Stimulated activated CD8-positive, alpha-beta memory T cell treated with anti-CD3 and anti-CD28 coated beads, Interleukin-12 subunit alpha, Interleukin-12 subunit beta, amount 100 ng/mL, for 4 hours (primary cell): ENCODE results near the gene PRR3.

Experiments
- DNase-seq: peaks from one replicate; pipeline ENCODE4 v3.0.0-alpha.2; 2020; ENCODE audit warnings: low read depth

PRR3 gene

DNA sequence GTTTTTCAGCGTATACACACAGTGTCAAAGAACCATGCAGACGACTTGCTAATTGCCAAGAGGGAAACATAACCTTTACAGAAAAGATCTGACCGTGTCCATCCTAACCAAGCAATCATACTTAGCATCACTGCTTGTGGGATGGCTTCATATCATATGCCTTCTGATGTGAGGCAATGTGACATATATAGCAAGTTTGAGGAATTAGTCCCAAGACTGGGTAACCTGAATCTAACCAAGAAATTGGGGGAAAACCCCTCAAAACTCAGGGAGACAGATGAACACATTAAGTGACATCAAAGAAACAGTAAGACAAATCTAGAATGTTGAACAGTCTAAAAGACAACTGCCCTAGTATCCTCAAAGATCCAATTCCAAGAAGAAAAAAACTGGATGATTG lies 19.2 kb upstream of the PRR3 start:
- DNase-seq: no peak

DNA sequence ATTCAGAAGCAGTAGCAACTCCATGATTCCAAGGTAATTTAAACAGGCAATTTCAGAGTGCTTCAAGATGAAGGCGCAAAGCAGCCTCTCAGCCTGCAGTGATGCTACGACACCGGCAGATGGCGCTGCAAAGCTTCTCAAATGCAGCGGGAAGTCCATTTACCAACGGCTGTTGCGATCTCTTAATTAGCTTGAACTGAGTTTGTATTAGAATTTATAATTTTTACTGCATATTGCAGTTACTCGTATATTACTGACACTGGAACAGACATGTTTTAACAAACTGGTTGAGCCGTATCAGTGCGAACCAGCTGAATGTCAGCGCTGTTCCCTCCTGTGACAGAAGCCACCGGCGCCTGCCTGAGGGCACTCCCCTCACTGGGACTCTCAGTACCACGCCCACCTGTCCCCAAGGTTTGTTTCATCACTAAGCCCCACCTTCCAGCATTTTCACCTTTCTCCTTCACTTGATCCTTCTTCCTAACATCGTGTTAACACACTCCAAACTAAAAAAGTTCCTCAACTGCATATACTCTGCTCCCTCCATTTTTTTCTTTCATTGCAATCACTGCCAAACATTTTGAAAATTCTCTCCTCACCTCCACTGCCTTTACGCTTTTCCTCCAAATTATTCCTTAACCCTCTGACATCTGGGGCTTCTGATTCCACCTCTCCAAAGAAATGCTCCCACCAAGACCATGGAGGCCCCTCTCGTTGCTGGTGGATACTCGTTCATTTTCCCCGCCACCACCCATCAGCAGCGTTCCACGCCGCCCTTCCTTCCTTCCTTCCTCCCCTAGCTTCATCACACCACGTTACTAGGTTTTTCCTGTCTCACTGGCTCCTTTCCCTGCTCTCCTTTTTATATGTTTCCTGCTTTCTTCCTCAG lies 15.3 kb upstream of the PRR3 start:
- peak; percentile 61 for DNase-seq

DNA sequence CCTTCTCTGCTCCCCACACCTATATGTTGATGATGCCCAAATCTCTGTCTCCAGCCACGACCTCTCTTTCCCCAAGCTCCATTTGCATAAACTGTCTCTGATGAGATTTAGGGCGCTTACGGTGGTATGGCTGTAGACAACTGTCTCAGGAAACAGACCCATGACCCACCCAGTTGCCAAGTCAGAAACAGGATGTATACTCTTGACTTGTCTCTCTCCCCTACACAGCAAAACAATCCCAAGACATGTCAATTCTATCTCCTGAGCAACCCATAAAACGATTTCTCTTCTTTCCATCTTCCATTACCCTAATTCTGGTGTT lies 14.7 kb upstream of the PRR3 start:
- no peak for DNase-seq

DNA sequence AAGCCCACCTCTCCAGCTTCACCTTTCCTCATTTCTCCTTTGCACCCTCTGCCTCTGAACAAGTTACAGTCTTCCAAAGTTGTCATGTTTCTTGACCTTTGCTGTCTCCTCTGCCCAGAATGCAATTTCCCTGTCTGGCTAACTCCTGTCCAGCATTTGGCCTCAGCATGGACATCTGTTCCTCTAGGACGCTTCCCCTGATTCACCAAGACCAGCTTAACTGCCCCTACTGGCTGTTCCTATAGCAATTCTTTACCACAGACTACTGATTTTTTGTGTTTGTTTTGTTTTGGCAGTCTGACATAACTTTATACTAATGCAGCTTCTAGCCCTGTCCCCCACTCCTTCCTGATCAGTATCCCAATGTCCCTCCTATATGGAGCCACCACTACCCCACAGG lies 14.2 kb upstream of the PRR3 start:
- DNase-seq: no peak

DNA sequence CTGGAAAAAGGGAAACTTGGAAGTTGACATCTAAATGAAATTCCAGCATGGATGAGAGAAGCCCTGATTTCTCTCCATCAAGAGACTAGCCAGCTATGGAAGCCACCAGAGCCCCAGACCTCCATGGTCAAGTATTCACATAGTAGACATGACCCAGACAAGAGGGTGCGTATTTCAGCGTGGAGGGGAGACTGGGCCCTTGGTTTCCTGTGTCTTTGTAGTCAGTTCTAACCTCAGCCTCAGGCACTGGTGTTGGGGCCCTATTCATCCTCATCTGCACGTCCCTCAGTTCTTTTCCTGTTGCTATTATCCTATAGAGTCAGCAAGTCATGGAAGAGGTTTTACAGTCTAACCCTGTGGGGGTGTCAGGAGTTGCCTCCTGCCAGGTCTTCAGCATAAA lies 13.3 kb upstream of the PRR3 start:
- no peak for DNase-seq

DNA sequence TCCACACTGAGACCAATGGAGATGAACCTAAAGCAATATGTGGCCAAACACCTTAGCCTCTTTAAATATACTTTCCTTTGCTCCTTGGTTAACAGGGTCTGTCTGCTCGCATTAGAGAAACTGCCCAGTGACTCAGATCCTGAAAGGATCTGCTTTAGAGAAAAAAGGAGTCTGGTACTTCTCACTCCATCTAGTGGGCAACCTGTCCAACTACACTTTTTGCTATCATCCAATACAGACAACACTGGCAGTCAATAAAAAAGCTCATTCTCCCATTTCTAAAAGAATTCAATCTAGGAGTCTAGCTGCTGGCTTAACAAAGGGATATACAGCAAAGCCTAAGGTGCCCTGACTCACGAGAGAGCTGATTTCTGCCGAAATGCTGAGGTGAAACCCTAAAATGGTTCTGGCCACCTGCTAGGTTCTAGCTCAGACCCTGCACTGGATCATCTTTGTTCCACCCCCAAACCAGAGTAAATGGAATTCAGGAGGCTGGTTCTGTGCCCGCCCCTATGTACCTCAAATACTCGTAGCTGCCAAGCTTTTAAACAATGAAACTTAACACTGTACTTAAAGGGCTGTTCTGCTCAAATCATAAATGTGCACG lies 12.3 kb upstream of the PRR3 start:
- DNase-seq: no peak

GRCh38 chr6:30547454-30547853 lies 9.6 kb upstream of the PRR3 start:
- DNase-seq: no peak

DNA sequence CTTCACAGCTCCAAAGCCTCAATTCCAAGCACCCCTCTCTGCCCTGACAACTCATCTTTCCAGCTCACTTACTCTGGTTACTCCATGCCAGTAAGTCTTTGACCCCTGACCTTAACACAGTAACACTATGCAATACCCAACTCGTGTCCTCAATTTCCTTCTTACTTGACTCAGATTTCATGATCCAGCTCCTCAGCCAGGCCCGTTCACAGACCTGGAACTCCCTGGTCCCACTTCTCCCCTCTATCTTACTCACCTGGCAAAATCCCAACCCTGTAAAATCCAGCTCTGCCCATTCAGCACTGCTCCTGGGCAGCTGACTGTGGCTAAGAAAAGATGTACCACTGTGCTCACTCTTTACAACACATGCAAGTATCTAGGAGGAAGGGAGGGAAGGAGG lies 8.7 kb upstream of the PRR3 start:
- no peak for DNase-seq

DNA sequence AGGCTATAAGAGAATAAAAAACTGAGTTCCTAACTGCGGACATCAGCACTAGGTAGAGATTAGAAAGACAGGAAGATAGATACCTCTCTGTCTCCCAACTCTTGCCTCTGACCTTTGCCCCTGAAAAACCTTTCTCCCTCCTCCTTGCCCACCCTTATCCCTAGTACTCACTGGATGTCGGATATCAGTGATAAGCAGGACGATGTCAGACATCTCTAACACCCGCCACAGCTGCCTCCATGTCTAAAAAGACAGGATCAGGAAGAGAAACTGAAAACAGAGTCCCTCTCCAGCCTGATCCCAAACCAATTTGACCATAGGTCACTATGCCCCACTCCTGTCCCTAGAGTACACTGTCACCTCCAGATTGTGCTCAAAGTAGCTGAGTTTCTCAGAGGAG lies 2.7 kb upstream of the PRR3 start:
- DNase-seq: no peak

DNA sequence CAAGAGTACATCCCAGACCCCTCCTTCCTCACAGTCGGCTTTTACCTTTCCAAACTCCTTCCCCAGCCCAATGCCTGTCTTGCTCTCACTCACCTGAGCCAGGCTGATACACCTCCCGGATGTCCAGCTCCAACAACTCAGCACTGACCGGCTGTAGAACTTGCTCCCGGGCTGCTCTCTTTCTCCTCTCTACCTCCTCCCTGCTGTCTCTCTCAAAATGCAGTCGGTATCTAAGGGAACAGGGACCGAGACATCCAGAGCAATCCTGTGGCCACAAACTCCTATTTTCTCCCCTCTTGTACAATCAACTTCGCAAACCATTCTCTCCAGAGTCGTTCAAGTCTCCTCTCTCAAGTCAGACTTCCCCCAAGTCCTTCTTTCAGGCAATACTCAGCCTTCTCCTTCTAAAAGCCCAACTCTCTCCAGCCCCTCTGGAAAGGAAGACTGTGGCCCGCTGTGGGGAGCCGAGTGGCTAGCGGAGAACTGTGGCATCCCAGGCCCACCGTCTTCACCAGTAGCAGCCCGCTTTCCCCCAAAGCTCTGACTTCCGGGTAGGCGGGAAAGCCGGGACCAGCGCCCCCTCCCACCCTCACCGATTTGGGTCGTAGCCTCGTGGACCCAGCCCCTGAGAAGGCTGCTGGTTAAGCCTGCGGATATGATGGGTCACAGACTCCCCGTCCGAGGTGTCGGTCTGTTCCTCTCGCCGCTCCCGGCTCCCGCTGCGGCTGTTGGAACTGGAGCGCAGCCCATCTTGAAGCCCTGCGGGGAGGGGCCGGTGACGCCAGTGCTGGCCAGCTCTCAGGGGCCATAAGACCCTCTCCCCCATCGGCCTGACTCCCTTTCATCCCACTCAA lies 1.9 kb upstream of the PRR3 start:
- no peak for DNase-seq

- no peak for DNase-seq
Observed at GRCh38 chr6:30555816-30556065, 1.4 kb upstream of the PRR3 start.

- peak; percentile 97 for DNase-seq
Observed at GRCh38 chr6:30556066-30556905, 809 bp upstream of the PRR3 start, which contains the start of gene GNL1. GNL1 (minus strand) TSS chr6:30556489; CDS start chr6:30556203, 286 bp downstream.

DNA sequence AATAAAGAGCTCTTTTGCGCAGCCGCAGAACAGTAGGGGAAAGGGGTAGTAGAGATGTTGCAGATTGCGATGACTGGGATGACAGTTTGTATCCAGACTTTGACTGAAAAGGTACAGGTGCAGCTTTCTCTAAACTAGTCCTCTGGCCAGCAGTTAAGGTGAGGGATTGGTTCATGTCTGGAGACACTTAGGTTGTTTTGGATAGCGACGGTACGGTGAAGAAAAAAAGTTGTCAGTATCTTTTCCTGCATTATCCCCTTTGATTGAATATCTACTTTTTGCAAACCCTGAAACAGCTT lies 537 bp downstream of the PRR3 start:
- no peak for DNase-seq

DNA sequence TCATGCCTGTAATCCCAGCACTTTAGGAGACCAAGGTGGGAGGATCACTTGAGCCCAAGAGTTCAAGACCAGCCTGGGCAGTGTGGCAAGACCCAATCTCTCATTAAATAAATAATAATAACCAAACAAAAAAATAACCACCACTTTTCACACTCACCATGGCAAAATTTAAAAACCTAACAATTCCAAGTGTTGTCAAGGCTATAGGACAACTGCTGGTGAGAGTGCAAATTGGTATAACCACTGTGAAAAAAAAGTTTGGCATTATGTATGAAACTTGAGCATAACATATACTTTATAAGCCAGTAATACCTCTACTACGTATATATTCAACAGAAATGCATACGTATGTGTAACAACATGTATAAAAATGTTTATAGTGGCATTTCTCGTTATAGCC lies 3.8 kb downstream of the PRR3 start:
- no peak for DNase-seq

- DNase-seq: no peak
Observed at GRCh38 chr6:30562470-30563425, 5.7 kb downstream of the PRR3 start.

GRCh38 chr6:30564114-30564513 lies 7.0 kb downstream of the PRR3 start:
- DNase-seq: no peak

DNA sequence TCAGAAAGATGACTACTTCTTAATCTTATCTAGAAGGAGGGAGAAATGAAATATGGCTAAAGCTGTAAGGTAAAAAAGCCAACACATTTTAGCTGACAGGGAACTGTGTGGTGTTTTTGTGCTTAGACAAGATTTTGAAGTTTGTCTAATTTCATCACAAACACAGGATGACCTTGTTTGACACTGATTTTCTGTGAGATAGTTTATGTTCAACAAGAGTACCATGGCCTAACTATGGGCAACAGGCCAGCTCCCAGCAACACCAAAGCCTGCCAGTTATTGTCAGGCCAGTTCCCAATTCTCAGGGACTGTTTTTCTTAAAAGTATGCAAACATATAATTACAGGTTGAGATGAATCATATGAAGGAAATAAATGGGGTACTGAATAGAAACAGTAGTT lies 8.7 kb downstream of the PRR3 start:
- DNase-seq: no peak

DNA sequence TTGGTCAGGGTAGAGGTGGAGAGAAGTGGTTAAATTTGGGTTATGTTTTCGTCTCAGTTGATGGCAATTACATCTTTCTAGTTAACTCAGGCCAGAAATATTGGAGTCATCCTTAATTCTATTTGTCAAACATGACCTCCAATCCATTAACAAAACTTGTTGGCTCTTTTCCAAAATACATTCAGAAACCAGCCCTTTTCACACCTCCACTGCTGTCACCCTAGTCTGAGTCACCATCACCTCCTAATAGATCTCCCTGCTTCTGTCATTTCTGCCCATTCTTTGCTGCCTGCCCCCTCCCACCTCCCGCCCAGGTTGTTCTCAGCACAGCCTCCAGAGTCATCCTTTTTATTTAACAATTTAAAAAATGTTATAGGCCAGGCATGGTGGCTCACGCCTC lies 11.2 kb downstream of the PRR3 start:
- no peak for DNase-seq

GRCh38 chr6:30570263-30570662 lies 13.2 kb downstream of the PRR3 start:
- DNase-seq: no peak

GRCh38 chr6:30570740-30571074 lies 13.6 kb downstream of the PRR3 start:
- no peak for DNase-seq

DNA sequence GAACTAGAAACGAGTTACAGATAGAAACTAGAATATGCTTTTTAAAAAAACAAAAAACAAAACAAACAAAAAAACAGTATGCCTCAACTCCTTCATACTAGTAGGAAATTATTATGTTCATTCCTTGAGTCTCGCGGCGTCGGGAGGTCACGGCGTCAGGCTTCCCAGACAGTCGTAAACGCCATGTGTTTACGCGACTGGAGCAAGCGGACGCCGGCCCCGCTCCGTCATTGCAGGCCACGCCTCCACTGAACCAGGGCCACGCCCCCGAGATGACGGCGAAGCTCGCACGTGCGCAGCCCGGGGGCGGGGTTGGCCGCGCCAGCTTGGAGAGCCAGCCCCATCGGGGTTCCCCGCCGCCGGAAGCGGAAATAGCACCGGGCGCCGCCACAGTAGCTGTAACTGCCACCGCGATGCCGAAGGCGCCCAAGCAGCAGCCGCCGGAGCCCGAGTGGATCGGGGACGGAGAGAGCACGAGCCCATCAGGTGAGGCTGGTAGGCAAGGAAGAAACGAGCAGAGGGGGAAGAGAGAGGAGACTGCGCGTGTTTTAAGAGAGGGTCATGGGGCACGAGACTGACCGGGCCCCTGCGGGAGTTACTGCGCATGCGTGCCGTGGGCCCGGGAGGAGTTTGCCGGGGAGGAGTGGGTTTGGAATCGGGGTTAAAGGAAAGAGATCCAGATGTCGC lies 14.1 kb downstream of the PRR3 start, which contains the start of gene ABCF1:
ABCF1 (plus strand) TSS at position 368 of the 687 bp plus-strand sequence; CDS start at position 414, 46 bp downstream.
- DNase-seq: peak; percentile 99
